Tongue (tissue), 2 donors: ENCODE measurements around the gene TMEM63B. TPM values are rescaled to one million over a fixed set of nuclear protein-coding genes. Genes with fewer than 3 reads are reported as not detected.
A peak's percentile ranks its signal among the peaks of the same experiment; 100 is the strongest.
"Not testable (repeated sequence)": the region's sequence is repeated elsewhere in the genome, so short reads cannot be mapped to it uniquely, and the experiment has no call there.

ENCODE experiments used
- DNase-seq: peaks from one replicate; pipeline ENCODE4 v3.0.0-alpha.2; 2015
- total RNA-seq: library from RNA; depleted of rRNA; stranded (reverse); fragments of >200 nt; gene quantifications from one replicate; pipeline ENCODE4 v1.2.3, GENCODE V29; 2014

Gene TMEM63B
- total RNA-seq, 1 donor from 2014 or later, result 18.1 TPM

DNA sequence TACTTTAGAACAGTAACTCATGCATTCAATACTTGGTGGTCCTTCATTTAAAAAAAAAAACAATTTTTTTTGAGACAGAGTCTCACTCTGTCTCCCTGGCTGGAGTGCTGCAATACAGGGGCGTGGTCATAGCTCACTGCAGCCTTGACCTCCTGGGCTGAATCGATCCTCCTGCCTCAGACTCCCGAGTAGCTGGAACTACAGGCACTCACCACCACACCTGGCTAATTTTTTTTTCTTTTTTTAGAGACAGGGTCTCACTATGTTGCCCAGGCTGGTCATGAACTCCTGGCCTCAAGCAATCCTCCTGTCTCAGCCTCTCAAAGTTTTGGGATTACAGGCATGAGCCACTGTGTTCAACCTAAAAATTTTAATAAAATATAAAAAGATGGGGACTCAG is 17.2 kb downstream of the TMEM63B start:
- not testable (repeated sequence) for DNase-seq

DNA sequence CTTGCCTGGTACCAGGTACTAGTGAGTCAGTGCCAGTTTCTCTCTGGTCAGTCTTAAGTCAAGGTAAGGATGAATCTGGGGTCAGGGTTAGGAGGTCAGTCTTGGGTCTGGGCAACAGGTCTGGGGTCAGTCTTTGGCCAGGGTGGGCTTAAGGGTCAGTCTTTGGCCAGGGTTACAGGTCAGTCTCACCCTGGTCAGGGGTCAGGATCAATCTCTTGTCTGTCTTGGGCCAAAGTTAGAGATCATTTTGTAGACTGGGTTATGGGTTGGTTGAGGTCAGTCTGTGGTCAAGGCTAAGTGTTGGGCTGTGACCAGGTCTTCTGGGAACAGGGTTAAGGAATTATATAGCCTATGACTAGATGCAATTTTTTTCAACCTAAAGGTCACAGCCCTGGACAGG is 18.5 kb downstream of the TMEM63B start:
- no peak for DNase-seq

DNA sequence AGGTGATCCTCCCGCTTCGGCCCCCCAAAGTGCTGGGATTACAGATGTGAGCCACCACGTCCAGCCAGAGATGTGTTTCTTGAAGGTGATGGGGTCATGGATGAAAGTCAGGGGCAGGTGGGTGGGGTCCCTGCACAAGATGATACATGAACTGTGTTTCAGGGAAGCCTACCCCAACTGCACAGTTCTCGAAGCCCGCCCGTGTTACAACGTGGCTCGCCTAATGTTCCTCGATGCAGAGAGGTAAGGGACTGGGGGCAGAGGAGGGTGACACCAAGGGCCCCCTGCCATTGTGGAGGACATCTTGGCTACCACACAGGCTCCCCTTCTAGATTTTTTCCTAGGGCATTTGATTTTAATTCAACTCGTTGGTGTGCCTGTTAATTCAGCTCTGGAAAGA is 19.3 kb downstream of the TMEM63B start:
- DNase-seq, result no peak

DNA sequence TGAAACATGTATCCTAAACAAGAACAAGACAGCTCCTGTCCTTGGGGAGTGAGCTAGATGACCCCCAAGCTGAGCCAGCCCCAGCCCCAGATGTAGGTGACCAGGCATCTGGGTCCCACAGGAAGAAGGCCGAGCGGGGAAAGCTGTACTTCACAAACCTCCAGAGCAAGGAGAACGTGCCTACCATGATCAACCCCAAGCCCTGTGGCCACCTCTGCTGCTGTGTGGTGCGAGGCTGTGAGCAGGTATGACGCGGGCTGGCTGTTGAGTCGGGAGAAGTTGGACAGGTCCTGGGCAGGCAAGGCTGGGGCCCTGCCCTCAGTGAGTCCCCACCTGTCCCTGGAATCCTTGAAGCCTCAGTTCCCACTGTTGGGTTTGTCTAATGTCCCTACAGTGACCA is 19.9 kb downstream of the TMEM63B start:
- DNase-seq, result no peak

DNA sequence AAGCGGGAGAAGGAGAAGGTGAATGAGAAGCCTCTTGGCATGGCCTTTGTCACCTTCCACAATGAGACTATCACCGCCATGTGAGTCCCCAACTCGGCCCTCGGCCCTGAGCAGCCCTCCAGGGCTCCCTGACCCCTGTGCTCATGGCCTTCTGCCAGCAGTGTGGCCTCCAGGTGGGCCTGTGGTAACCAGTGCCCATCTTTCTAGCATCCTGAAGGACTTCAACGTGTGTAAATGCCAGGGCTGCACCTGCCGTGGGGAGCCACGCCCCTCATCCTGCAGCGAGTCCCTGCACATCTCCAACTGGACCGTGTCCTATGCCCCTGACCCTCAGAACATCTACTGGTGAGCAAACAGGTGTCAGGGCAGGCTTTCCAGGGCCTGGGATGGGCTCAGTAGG is 21.0 kb downstream of the TMEM63B start:
- DNase-seq, result no peak

DNA sequence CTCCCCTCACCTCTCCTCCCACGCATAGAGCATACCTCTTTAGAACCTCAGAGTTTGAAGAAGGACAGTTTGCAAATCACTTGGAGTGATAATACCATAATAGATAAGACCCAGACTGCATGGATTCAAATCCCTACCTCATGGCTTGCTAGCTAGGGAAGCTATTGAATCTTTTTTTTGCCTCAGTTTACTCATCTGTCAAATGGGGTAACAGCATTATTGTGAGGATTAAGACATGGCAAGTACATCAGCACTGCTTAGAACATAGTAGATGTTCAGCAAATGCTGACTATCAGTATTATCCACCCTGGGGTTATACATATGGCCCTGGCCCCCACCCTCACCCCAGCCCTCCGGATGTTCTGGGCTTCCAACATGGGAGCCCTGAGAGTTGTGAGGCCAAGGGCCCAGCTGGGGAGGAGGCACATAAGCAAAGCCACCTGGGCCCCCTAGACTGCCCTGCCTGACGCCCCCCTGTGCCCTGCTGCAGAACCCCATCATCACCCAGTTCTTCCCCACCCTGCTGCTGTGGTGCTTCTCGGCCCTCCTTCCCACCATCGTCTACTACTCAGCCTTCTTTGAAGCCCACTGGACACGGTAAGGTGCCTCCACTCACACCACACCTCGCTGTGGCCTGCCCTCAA is 22.1 kb downstream of the TMEM63B start:
- DNase-seq, result no peak

DNA sequence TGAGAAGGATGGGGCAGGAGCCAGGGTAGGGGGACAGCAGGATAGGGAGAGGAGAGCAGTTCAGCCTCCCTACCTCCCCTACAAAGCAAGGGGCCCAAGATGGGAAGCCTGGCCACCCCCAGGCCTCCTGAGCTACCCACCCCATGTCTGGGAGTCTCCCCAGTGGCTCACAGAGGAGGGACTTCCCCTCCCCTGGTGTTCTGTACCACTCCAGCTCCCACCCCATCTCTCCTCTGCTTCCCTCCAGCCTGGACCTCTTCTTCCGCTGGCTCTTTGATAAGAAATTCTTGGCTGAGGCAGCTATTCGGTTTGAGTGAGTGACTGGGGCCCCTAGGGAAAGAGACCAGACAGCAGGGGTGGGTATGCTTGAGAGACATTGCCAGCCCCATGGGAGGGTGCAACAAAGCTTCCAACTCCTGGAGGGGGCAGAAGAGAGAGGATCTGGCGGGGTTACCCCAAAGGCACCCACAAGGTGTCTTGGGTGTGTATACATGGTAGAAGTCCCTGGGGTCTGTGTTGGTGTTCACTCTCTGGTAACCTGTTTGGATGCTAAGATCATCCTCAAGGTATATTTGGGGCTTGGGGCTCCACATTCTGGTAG is 23.1 kb downstream of the TMEM63B start:
- no peak for DNase-seq

DNA sequence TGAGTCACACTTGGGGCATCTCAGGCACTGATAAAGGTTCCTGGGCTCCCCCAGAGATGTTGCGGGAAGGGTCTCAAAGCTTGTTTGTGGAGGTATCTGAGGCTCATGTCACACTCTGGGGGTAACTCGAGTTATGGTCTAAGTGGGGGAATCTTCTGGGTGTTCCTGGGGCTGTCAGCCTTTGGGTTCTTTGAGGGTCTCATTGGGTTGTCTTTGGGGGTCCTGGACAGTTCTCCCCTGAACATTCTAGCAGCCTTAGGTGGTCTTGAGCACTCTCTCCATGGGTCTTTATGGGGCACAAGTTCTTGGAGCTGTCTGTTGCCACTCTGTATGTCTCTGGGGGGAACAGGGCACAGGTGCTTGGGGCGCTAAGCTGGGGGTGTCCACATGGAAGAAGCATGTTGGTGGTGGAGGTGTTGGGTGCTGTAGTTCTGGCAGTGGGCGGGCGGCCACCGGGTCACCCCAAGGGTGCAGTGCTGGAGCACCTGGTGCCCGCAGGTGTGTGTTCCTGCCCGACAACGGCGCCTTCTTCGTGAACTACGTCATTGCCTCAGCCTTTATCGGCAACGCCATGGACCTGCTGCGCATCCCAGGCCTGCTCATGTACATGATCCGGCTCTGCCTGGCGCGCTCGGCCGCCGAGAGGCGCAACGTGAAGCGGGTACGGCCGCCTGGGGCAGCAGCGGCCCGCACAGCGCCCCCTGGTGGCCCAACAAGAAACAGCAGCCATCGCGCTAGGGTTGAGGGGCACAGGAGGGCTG is 24.2 kb downstream of the TMEM63B start:
- DNase-seq, result peak; percentile 79

DNA sequence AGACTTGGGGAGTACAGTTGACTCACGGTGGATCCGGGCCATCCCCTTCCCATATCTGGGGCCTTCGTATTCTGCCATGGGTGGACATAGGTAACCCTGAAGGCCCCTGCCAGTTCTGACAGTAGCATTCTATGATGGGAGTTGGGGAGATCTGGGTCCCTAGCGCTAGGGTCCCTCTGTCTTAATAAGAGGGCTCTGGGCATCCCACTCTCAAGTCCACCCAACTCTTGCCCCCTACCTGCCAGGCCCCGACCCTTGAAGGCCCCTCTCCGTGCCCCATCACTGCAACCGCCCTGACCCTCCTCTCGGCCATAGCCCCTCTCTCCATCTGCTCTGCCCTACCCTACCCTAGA is 24.7 kb downstream of the TMEM63B start:
- no peak for DNase-seq

DNA sequence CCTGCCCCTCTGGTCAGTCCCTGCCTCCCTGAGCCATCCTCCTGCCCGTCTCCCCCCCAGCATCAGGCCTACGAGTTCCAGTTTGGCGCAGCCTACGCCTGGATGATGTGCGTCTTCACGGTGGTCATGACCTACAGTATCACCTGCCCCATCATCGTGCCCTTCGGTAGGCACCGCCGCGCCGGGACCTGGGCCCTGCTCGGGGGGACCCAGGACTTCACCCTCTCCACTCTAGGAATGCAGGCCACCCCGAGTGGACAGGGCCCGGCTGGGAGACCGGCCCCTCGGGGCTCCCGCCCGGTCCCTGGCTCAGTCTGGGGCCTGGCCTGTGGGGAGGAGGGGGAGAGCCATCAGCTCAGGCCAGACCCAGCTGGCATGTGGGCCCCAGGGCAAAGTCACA is 25.2 kb downstream of the TMEM63B start:
- DNase-seq, result no peak

DNA sequence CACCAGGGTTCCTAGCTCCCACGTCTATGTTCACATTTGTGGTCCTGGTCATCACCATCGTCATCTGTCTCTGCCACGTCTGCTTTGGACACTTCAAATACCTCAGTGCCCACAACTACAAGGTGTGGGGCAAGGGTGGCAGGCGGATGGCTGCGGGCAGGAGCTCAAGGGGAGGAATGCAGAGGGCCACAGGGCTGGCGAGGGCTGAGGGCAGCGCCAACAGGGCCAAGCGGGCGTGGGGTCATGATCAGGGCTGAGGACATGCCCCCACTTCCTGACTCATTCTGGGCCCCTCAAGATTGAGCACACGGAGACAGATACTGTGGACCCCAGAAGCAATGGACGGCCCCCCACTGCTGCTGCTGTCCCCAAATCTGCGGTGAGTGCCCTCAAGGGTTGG is 26.7 kb downstream of the TMEM63B start:
- DNase-seq, result no peak

DNA sequence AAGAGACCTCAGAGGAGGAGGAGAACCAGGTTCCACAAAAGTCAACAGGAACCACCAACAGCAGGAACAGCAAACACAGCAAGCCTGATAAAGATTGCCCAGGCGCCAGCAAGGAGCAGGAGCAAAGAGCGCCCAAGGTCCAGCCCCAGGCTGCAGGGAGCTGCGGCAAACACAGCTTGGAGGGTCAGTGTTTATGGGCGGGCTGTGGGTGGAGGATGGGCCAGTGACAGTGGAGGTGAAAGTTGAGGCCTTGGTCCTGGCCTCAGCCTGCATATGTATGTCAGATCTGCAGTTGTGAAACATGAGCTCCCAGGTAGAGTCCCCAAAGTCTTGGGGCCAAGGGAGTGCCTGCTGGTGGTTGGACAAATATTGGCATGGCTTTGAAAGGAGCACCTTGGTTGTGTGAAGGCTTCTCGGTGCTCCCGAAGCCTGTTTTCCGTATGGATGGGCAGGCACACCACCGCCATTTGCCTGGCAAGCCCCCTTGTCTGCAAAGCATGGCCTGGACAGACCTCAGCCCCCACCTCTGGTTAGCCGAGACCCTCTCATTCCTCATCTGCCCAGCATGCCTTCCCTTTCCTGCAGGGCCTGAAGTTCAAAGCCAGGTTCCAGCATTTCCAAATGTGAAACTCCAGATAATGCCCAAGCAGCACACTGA is 29.3 kb downstream of the TMEM63B start:
- no peak for DNase-seq

DNA sequence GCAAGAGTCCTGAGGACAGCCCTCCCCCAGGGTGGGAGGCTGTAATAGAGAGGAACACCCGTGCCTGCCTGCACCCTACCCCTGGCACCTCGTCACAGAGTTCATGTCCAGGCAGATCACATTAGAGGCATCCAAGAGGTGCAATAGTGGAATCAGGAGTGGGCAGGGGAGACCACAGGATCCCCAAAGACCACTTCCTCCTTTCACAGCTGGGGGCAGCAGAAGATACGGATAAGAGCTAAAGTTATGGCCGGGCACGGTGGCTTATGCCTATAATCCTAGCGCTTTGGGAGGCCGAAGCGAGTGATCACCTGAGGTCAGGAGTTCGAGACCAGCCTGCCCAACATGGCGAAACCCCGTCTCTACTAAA is 29.8 kb downstream of the TMEM63B start:
- no peak for DNase-seq

DNA sequence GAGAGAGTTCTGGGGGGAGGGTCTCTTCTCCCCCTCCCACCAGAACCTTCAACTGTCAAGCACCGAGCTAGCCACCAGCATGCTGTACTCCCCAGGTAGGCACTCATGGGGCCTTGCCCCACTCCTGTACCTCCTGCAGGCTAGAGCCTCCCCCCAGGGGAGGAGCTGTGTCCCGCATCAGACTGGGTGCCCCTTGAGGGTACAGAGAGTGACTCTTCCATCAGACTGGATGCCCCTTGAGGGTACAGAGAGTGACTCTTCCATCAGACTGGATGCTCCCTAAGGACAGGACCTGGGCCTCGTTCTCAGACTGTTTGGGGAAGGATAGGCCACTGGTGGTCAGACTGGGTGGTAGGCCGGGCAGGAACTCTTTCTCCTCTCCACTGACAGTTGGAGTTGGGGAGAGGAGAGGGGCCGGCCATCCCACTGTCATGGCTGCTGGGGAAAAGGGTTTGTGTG is 31.4 kb downstream of the TMEM63B start, which contains the start of gene CAPN11:
CAPN11 (plus strand) TSS at position 51 of the 459 bp plus-strand sequence; CDS start at position 80, 29 bp downstream.
- no peak for DNase-seq

DNA sequence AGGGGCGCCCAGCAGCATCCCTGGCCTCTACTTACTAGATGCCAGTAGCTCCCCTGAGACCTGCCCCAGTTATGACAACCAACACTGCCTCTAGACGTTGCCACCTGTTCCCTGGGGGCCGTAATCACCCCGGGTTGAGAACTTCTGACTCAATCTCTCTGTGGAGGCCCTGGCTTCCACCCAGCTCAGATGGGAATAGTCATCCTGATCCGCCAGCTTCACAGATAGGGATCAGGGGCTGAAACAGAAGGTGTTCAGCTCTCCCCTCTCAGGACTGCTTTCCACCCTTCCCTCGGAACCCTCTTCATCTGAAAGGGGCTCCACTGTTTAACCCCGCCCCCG is 34.6 kb downstream of the TMEM63B start:
- no peak for DNase-seq

DNA sequence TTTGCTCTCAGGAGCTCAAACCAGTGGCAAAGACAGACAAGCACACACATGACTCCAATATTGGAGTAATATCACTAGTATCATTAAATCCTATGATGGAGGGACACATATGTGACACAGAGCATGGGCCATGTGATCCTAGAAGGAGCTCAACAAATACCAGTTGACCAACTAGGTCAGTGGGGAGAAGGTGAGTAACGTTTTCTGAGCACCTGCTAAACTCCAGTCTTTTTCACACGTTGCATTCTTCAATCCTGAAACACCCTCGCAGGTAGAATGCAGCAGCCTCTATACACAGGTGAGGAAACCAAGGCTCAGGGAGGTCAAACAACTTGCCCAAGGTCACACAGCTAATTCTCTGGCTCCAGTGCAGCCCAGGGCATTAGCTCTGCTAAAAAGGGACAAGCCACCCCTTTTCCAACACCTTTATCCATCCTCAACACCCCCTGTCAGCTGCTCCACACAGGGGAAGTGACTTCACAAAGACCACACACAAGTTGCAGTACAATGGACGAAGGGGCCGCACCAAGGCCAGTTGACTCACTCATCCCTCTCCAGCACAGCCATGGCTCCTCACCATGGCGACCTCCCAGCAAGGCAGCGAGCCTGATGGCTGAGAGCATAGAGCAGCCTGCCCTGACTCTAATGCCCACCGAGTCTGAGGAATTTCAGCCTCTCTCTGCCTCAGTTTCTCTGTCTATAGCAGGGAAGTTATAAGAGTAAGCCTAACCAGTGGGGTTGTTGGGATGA is 35.7 kb downstream of the TMEM63B start:
- no peak for DNase-seq

DNA sequence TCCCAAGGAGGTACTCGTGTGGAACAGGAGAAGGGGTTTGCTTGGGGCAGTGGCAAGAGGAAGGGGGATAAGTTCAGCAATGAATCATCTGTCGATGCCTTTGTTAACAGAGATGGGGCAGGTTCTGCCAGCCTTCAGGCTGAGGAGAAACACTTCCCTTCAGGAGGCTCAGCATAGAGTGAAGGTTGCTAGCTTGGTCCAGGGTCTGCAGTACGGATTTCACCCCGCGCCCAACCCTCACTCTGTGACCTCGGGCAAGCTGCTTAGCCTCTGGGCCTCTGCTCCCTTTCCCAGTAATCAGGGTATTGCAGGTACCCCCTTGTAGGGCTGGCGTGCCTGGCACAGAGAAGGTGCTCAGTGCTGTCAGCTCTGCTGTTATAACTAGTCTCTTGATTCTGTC is 38.8 kb downstream of the TMEM63B start:
- no peak for DNase-seq

DNA sequence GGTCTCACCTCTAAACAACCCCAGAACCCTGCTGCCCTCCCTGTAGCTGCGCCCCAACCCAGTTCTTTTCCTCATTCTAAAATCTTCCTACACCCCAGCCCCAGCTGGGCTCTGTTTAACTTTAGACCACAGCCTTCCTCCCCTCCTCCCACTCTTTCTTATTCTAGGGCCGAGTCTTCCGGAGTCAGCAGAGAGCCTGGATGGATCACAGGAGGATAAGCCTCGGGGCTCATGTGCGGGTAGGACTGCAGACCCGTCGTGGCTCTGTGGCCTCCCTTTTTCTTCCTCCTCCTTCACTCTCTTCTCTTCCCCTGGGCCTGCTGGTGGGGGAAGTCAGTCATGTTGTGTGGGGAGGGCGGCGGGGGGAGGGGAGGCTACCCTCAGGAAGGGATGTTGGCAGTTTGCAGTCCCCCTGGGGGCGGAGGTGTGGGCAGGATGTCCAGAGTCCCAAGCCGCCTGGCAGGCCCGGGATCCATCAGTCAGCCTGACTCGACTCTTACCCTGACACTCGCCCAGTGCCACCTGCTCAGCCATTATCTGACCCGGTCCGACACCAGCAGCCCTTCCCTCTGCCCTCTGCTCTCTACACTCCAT is 39.3 kb downstream of the TMEM63B start:
- no peak for DNase-seq

DNA sequence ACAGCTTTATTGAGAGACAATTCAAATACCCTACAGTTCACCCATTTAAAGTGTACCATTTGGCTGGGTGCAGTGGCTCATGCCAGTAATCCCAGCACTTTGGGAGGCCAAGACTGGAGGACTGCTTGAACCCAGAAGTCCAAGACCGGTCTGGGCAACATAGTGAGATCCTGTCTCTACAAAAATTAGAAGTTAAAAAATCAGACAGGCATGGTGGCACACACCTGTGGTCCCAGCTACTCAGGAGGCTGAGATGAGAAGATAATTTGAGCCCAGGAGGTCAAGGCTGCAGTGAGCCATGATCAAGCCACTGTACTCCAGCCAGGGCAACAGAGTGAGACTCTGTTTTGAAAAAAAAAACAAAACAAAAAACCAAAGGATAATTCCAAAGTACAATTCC is 40.2 kb downstream of the TMEM63B start:
- no peak for DNase-seq

DNA sequence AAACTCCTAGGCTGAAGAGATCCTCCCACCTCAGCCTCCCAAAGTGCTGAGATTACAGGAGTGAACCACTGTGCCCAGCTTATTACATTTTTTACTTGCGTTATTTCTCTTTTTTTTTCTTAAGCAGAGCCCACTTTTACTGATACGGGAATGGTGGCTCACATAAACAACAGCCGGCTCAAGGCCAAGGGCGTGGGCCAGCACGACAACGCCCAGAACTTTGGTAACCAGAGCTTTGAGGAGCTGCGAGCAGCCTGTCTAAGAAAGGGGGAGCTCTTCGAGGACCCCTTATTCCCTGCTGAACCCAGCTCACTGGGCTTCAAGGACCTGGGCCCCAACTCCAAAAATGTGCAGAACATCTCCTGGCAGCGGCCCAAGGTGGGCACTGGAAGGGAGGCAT is 41.8 kb downstream of the TMEM63B start:
- peak; percentile 56 for DNase-seq

DNA sequence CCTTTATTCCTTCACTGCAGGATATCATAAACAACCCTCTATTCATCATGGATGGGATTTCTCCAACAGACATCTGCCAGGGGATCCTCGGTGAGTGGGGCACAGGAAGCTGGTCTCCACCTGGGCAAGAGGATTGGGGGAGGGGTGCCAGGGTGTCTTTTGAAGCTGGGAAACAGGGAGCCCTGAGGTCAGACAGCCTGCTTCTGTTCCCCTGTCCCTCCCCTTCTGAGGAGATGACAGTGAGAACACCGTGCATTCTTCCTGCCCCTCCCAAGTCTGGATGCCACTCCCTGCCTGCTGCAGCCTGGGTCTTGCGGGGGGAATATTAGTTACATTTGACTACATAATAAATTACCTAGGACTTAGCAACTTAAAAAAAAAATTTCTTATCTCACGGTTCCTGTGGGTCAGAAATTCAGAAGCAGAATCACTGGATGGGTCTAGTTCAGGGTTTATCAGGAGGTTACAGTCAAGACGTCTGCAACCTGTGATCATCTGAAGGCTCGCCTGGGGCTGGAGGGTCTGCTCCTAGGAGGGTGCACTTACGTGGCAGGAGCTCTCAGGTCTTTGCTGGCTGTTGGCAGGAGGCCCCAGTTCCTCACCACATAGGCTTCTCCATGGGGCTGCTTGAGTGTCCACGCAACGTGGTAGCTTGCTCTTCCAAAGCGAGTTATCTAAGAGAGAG is 42.7 kb downstream of the TMEM63B start:
- DNase-seq, result no peak
